ENCODE data around the gene KIF3A. TPM values are rescaled to one million over a fixed set of nuclear protein-coding genes. Genes with fewer than 3 reads are reported as not detected.
A peak's percentile ranks its signal among the peaks of the same experiment; 100 is the strongest.

KIF3A gene
- total RNA-seq, 1 donor from 2014 or later = 10.6 TPM

GRCh38 chr5:132754947-132755346 lies 17.6 kb upstream of the KIF3A start:
- Histone ChIP-seq H3K36me3 (ENCODE audit: control insufficient read depth, insufficient read depth, low read length) (no peaks in the 10 kb centered on the region), H3K27me3 (ENCODE audit: control insufficient read depth, insufficient read depth, low read length) (no peaks in the 10 kb centered on the region), H3K4me3 (ENCODE audit: low read depth, low read length) (no peak overlapping the region)
- TF ChIP-seq, protein P1, sequence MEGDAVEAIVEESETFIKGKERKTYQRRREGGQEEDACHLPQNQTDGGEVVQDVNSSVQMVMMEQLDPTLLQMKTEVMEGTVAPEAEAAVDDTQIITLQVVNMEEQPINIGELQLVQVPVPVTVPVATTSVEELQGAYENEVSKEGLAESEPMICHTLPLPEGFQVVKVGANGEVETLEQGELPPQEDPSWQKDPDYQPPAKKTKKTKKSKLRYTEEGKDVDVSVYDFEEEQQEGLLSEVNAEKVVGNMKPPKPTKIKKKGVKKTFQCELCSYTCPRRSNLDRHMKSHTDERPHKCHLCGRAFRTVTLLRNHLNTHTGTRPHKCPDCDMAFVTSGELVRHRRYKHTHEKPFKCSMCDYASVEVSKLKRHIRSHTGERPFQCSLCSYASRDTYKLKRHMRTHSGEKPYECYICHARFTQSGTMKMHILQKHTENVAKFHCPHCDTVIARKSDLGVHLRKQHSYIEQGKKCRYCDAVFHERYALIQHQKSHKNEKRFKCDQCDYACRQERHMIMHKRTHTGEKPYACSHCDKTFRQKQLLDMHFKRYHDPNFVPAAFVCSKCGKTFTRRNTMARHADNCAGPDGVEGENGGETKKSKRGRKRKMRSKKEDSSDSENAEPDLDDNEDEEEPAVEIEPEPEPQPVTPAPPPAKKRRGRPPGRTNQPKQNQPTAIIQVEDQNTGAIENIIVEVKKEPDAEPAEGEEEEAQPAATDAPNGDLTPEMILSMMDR (IDR thresholded peaks at IDR 0.05; ENCODE audit: insufficient read depth, low read length, poor library complexity, severe bottlenecking) = peak; percentile 21
- no peak for DNase-seq (ENCODE audit: low read depth)

DNA sequence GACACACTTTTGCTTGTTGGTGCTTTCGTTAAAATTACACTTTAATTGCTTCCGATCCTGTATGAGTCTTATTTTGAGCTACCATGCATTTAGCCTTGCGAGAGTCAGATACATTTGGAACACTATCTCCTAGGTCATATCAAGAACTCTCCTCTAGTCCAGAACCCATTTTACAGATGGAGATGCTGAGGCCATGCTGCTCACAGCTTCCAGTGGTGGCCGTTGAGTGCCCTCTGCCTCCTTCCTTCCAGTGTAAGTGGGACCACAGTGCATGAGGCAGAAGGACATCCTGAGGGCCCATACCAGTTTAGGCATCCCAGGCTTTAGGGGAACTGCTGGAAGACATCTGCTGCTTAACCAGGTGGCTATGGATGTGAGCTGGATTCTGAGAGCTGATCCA lies 16.8 kb upstream of the KIF3A start:
- no peaks in the 10 kb centered on the region for H3K27me3 ChIP-seq (ENCODE audit: control insufficient read depth, insufficient read depth, low read length)
- H3K4me3 ChIP-seq (ENCODE audit: low read depth, low read length) = no peak overlapping the region
- no peak for DNase-seq (ENCODE audit: low read depth)
- TF ChIP-seq, protein P1 (IDR thresholded peaks at IDR 0.05; ENCODE audit: insufficient read depth, low read length, poor library complexity, severe bottlenecking) = no peak
- H3K36me3 ChIP-seq (ENCODE audit: control insufficient read depth, insufficient read depth, low read length) = no peaks in the 10 kb centered on the region

GRCh38 chr5:132753135-132753987 lies 16.0 kb upstream of the KIF3A start:
- DNase-seq (ENCODE audit: low read depth) = no peak
- no peak overlapping the region for H3K4me3 ChIP-seq (ENCODE audit: low read depth, low read length)
- no peaks in the 10 kb centered on the region for H3K36me3 ChIP-seq (ENCODE audit: control insufficient read depth, insufficient read depth, low read length)
- TF ChIP-seq, protein P1 (IDR thresholded peaks at IDR 0.05; ENCODE audit: insufficient read depth, low read length, poor library complexity, severe bottlenecking) = peak; percentile 10
- H3K27me3 ChIP-seq (ENCODE audit: control insufficient read depth, insufficient read depth, low read length) = no peaks in the 10 kb centered on the region

GRCh38 chr5:132752581-132753125 lies 15.3 kb upstream of the KIF3A start:
- no peaks in the 10 kb centered on the region for H3K36me3 ChIP-seq (ENCODE audit: control insufficient read depth, insufficient read depth, low read length)
- H3K4me3 ChIP-seq (ENCODE audit: low read depth, low read length) = no peak overlapping the region
- peaks cover 5% of the 10 kb centered on the region for H3K27me3 ChIP-seq (ENCODE audit: control insufficient read depth, insufficient read depth, low read length)
- TF ChIP-seq, protein P1 (IDR thresholded peaks at IDR 0.05; ENCODE audit: insufficient read depth, low read length, poor library complexity, severe bottlenecking) = no peak
- DNase-seq (ENCODE audit: low read depth) = no peak

DNA sequence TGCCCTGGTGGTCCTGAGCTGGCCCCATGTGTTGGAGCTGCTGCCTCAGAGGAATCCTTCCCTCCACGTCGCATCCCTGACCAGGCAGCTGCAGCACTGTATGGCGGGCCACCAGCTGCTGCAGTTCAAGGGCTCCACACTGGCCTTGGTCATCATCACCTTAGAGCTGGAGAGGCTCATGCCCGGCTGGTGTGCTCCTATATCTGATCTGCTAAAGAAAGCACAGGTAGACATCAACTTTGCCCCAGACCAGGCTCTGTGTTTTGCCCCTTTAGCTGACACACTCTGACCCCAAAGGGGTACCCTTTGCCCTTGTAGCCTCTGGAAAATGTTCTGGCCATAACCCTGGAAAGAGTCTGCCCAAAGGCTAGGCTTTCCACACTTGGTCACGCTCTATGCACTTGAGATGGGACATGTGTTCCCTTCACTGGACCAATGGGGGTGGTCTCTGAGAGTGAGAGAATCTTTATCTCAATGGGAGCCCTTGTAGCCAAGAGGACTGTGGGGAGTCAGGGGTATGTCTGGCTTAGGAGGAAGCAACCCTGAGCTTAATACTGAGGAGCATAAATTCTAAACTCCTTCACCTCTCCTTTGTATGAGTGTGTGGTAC lies 14.7 kb upstream of the KIF3A start:
- Histone ChIP-seq H3K27me3 (ENCODE audit: control insufficient read depth, insufficient read depth, low read length) (peaks cover 9% of the 10 kb centered on the region), H3K36me3 (ENCODE audit: control insufficient read depth, insufficient read depth, low read length) (no peaks in the 10 kb centered on the region), H3K4me3 (ENCODE audit: low read depth, low read length) (no peak overlapping the region)
- TF ChIP-seq, protein P1 (IDR thresholded peaks at IDR 0.05; ENCODE audit: insufficient read depth, low read length, poor library complexity, severe bottlenecking) = no peak
- DNase-seq (ENCODE audit: low read depth) = no peak

Data from kidney epithelial cell (primary cell).